Measurements from ENCODE around the gene CHD3.
"Not testable (repeated sequence)": the region's sequence is repeated elsewhere in the genome, so short reads cannot be mapped to it uniquely, and the experiment has no call there.

Gene CHD3

GRCh38 chr17:7931709-7932482 lies 43.3 kb downstream of the CHD3 start, which contains the start of the genes CNTROB and TRAPPC1:
CNTROB (plus strand) TSS chr17:7932206; CDS start chr17:7933080, 874 bp downstream.
TRAPPC1 (minus strand) TSS chr17:7931946; CDS start chr17:7931829, 117 bp downstream.
- peak; percentile 98 for DNase-seq (ENCODE audit: low read depth)

DNA sequence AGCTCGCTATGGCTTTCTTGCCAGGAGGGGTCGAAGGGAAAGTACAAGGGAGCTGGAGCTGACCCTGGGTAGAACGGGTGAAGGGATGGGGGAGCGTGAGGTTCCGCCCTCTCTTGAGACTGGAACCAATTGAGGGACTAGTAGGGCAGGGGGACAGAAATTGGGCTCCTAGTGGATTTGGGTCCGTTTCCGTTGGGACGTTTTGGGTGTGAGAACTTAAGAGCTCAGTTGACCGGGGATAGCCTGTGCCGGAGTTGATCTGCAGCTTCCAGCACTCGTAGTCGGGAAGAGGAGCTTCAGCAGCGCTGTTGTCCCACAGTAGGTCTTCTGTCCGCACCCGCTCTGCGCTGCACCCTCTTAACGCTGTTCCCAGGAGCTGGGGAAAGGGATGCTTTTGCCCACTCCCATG lies 43.9 kb downstream of the CHD3 start:
- DNase-seq (ENCODE audit: low read depth): no peak

- DNase-seq (ENCODE audit: low read depth): no peak
Observed at GRCh38 chr17:7932949-7933348, 44.4 kb downstream of the CHD3 start.

GRCh38 chr17:7935859-7936258 lies 47.3 kb downstream of the CHD3 start:
- DNase-seq (ENCODE audit: low read depth): no peak

GRCh38 chr17:7940034-7940433 lies 51.4 kb downstream of the CHD3 start:
- no peak for DNase-seq (ENCODE audit: low read depth)

DNA sequence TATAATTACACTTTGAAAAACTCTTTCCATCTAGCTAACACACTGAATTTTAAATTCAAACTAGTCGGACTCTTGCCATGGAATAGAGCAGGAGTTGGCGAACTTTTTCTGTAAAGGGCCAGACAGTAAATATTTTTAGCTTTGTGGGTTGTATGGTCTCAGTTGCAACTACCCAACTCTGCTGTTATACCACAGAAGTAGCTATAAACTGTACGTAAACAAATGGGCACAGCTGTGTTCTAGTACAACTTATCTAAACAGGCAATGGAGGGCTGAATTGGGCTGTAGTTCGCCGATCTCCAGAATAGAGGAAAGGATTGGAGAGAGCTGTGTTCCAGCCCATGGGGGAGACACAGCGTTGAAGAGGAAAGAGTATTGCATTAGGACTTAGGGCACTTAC lies 52.2 kb downstream of the CHD3 start:
- no peak for DNase-seq (ENCODE audit: low read depth)

GRCh38 chr17:7943291-7943690 lies 54.7 kb downstream of the CHD3 start:
- no peak for DNase-seq (ENCODE audit: low read depth)

DNA sequence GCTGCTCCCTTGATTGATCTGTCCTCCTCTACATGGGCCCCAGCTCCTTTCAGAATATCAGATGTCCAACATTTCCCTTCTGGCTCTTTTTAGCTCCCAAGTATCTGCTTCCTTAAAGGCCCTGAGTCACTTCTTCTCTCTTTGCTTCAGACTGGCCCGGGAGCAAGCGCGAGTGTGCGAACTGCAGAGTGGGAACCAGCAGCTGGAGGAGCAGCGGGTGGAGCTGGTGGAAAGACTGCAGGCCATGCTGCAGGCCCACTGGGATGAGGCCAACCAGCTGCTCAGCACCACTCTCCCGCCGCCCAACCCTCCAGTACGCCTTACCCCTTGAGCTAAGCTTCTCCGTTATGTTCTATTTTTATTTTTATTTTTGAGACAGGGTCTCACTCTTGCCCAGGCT lies 55.7 kb downstream of the CHD3 start:
- no peak for DNase-seq (ENCODE audit: low read depth)

DNA sequence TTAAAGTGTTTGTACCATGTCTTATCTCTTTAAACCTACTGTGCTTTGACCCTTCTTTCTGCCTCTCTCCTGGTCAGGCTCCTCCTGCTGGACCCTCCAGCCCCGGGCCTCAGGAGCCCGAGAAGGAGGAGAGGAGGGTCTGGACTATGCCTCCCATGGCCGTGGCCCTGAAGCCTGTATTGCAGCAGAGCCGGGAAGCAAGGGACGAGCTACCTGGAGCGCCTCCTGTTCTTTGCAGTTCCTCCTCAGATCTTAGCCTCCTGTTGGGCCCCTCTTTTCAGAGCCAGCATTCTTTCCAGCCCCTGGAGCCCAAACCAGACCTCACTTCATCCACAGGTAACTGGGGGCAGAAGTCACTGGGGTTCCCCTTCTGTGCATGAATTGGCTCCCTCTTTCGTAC lies 57.1 kb downstream of the CHD3 start:
- no peak for DNase-seq (ENCODE audit: low read depth)

- no peak for DNase-seq (ENCODE audit: low read depth)
Observed at GRCh38 chr17:7946441-7946840, 57.9 kb downstream of the CHD3 start.

GRCh38 chr17:7947651-7948050 lies 59.1 kb downstream of the CHD3 start:
- no peak for DNase-seq (ENCODE audit: low read depth)

DNA sequence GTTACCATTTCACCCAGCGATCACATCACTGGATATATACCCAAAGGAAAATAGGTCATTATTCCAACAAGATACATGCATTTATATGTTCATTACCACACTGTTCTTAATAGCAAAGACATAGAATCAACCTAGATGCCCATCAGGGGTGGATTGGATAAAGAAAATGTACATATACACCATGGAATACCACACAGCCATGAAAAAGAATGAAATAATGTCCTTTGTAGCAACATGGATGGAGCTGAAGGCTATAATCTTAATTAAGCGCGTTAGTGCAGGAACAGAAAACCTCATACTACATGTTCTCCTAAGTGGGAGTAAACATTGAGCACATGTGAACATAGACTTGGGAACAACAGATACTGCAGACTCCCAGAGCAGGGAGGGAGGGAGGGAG lies 62.0 kb downstream of the CHD3 start:
- no peak for DNase-seq (ENCODE audit: low read depth)

DNA sequence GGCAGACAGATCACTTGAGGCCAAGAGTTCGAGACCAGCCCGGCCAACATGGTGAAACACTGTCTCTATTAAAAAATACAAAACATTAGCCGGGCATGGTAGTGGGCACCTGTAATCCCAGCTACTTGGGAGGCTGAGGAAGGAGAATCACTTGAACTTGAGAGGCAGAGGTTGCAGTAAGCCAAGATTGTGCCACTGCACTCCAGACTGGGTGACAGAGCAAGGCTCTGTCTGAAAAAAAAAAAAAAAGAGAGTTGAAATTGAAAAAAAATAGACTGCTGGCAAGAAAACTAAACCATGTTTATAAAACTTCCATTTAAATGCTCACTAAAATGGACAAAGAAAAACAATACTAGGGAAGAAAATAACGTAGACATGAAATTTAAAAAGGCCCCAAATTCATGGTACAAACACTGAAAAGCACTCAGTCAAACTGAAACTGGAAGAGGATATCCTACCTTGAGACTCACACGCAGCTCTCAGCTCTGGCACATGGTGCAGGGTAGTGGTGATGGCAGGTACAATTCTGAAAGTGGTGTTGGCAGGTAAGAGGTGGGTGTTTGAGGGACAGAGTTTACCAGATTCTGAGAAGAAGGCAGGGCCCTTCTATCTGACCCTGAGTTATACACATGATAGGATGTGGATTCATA lies 62.7 kb downstream of the CHD3 start:
- DNase-seq (ENCODE audit: low read depth): no peak

DNA sequence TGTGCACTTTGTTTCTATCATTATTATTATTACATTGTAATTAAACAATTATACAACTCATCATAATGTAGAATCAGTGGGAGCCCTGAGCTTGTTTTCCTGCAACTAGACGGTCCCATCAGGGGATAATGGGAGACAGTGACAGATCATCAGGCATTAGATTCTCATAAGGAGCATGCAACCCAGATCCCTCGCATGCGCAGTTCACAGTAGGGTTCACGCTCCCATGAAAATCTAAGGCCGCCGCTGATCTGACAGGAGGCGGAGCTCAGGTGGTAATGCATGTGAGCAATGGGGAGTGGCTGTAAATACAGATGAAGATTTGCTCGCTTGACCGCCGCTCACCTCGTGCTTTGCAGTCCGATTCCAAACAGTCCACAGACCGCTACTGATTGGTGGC lies 64.7 kb downstream of the CHD3 start:
- not testable (repeated sequence) for DNase-seq (ENCODE audit: low read depth)

- no peak for DNase-seq (ENCODE audit: low read depth)
Observed at GRCh38 chr17:7955414-7956227, 67.0 kb downstream of the CHD3 start.

GRCh38 chr17:7956228-7956965 lies 67.8 kb downstream of the CHD3 start:
- no peak for DNase-seq (ENCODE audit: low read depth)

- no peak for DNase-seq (ENCODE audit: low read depth)
Observed at GRCh38 chr17:7959503-7960253, 71.1 kb downstream of the CHD3 start.

- no peak for DNase-seq (ENCODE audit: low read depth)
Observed at GRCh38 chr17:7961421-7961820, 72.8 kb downstream of the CHD3 start.
